Astrocyte (in vitro differentiated cells and primary cell): Measurements from ENCODE around the gene GJA4.

Source experiments
- CTCF ChIP-seq: IDR thresholded peaks from 2 replicates; pipeline ENCODE4 v1.5.1; 2011; ENCODE audit warnings: low read depth, mild to moderate bottlenecking, inconsistent platforms, low read length, moderate library complexity; ENCODE audit not compliant: insufficient read depth
- EZH2 ChIP-seq: IDR thresholded peaks from 2 replicates; pipeline ENCODE4 v1.6.1; 2012; ENCODE audit warnings: mild to moderate bottlenecking, low read length, inconsistent platforms; ENCODE audit not compliant: insufficient read depth

- TF ChIP-seq CTCF = no peak
- no peak for TF ChIP-seq EZH2
Observed at GRCh38 chr1:34829250-34829649, 36.5 kb downstream of the GJA4 start.
